PFSK-1 (cell line): ENCODE results near the gene GABRB1.

ENCODE experiments used
- FOXP2 ChIP-seq: optimal IDR thresholded peaks from 2 replicates; pipeline ENCODE3; 2011; ENCODE audit warnings: borderline replicate concordance, control low read depth, inconsistent platforms; ENCODE audit not compliant: insufficient read depth; ENCODE audit errors: extremely low read length, extremely low read depth
- POLR2AphosphoS5 ChIP-seq: IDR thresholded peaks from 2 replicates; pipeline ENCODE4 v1.6.1; 2012; ENCODE audit warnings: low read depth, mild to moderate bottlenecking, control low read depth, low read length, moderate library complexity
- SIN3A ChIP-seq: IDR thresholded peaks from 2 replicates; pipeline ENCODE4 v1.6.1; 2012; ENCODE audit warnings: mild to moderate bottlenecking, low read length, moderate library complexity, borderline replicate concordance; ENCODE audit not compliant: insufficient read depth
- TAF1 ChIP-seq: IDR thresholded peaks from 2 replicates; pipeline ENCODE4 v1.6.1; 2012; ENCODE audit warnings: low read length, control low read depth, borderline replicate concordance; ENCODE audit not compliant: insufficient read depth
- TF ChIP-seq, protein P1 (sequence below), 2 experiments: IDR thresholded peaks; 2 replicates each; pipeline versions ENCODE4 v1.6.1 to v1.8.0; 2011 to 2012; ENCODE audit warnings: low read depth in 2 of 2, low read length in 2 of 2, control low read depth in 1 of 2, inconsistent platforms in 1 of 2, mild to moderate bottlenecking in 1 of 2, moderate library complexity in 1 of 2; ENCODE audit not compliant: insufficient read depth in 1 of 2

Gene GABRB1

DNA sequence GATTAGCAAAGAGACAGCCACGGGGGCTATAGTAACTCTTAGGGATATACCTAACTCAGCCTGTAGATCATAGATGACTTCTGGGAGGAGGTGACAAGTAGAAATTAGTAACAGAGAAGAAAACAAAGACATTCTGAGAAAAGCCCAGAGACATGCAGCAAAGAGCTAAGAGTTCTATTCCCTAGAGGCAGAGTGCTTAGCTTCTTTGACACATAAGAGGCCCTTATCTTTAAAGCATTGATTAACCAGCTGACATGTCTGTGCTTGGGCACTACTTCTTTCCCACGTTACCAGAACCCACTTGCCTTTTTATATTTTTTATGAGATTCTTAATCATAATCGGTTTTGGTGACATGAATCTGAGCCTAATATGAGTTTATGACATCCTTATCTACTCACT lies 179.5 kb downstream of the GABRB1 start:
- TF ChIP-seq SIN3A (no peak), FOXP2 (no peak), TAF1 (no peak), POLR2AphosphoS5 (no peak)
- TF ChIP-seq, protein P1, sequence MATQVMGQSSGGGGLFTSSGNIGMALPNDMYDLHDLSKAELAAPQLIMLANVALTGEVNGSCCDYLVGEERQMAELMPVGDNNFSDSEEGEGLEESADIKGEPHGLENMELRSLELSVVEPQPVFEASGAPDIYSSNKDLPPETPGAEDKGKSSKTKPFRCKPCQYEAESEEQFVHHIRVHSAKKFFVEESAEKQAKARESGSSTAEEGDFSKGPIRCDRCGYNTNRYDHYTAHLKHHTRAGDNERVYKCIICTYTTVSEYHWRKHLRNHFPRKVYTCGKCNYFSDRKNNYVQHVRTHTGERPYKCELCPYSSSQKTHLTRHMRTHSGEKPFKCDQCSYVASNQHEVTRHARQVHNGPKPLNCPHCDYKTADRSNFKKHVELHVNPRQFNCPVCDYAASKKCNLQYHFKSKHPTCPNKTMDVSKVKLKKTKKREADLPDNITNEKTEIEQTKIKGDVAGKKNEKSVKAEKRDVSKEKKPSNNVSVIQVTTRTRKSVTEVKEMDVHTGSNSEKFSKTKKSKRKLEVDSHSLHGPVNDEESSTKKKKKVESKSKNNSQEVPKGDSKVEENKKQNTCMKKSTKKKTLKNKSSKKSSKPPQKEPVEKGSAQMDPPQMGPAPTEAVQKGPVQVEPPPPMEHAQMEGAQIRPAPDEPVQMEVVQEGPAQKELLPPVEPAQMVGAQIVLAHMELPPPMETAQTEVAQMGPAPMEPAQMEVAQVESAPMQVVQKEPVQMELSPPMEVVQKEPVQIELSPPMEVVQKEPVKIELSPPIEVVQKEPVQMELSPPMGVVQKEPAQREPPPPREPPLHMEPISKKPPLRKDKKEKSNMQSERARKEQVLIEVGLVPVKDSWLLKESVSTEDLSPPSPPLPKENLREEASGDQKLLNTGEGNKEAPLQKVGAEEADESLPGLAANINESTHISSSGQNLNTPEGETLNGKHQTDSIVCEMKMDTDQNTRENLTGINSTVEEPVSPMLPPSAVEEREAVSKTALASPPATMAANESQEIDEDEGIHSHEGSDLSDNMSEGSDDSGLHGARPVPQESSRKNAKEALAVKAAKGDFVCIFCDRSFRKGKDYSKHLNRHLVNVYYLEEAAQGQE (IDR thresholded peaks at IDR 0.05; ENCODE audit: insufficient read depth in 1 of 2, low read depth in 2 of 2, low read length in 2 of 2) = no peak

DNA sequence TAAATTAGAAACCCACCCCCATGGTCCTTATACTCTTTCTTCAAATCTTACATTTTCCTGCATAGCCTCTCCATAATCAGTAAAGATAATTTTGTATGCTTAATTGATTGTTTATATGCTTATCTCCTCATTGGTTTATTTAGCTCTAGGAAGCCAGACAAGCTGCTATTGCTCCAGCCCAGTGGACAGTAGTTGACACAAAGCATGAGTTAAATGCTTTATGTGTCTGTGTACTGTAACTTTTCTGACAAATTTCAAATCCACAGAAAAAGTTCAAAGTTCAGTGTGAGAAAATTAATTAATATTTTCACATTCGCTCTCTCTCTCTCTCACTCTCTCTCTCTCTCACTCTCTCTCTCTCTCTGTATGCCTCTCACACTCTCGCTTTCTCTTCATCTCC lies 181.7 kb downstream of the GABRB1 start:
- no peak for TF ChIP-seq SIN3A
- no peak for TF ChIP-seq FOXP2
- no peak for TF ChIP-seq POLR2AphosphoS5
- TF ChIP-seq TAF1 = no peak
- TF ChIP-seq, protein P1 (IDR thresholded peaks at IDR 0.05; ENCODE audit: insufficient read depth in 1 of 2, low read depth in 2 of 2, low read length in 2 of 2) = no peak

DNA sequence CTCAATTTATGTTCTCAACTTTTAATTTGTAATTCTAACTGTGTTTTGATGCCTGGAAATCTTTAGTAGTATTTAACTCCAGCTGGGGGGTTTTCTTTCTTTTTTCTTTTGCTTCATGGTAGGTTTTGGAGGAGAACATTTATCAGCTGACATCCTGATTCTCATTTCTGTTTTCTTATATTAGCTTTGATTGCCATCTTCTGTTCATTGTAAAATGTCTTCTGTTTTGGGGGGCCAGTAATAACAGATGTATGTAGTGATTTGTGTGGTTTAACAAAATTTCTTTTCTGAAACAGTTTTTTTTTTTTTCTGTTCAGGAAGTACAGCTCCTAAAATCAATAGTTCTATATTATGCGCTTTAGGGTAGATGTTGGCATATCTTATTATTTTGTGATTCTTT lies 182.2 kb downstream of the GABRB1 start:
- TF ChIP-seq, protein P1 (IDR thresholded peaks at IDR 0.05; ENCODE audit: insufficient read depth in 1 of 2, low read depth in 2 of 2, low read length in 2 of 2) = no peak
- TF ChIP-seq SIN3A (no peak), FOXP2 (no peak), POLR2AphosphoS5 (no peak), TAF1 (no peak)

DNA sequence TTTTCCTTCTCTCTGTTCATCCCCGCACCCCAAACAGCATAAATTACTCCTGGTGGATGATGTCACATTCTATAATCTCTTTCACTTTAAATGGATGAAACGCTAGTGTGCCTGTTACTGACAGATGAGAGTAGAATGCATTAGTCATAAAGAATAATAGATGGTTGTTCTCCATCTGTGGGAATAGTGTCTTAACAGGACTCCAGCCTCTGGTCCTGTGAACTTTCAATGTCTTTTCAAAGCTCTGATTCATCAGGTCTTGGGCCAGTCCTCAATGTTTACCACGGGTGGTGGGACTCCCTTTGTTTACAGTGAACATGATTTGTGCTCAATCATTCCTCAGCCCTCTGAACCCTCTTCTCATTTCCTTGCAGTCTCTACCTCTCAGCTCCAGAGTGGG lies 182.6 kb downstream of the GABRB1 start:
- TF ChIP-seq TAF1 (no peak), POLR2AphosphoS5 (no peak), SIN3A (no peak), FOXP2 (no peak)
- TF ChIP-seq, protein P1 (IDR thresholded peaks at IDR 0.05; ENCODE audit: insufficient read depth in 1 of 2, low read depth in 2 of 2, low read length in 2 of 2) = no peak

DNA sequence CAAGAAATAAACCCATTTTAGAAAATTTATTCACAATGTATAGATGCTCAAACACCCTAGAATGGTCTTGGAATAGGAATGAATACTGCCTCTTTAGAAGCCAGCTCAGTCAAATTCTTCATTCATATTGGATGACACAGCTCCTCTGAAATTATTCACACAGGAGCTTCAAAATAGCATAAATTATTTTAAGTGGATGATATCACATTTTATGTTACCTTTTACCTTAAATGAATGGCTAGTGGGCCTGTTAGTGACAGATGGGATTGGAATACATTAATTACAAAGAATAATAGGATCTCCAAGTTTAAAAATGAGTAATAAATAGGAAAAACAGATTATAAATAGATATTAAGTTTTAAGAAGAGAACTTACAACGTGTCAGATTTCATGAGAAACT lies 184.4 kb downstream of the GABRB1 start:
- no peak for TF ChIP-seq FOXP2
- TF ChIP-seq TAF1 = no peak
- TF ChIP-seq SIN3A = no peak
- TF ChIP-seq, protein P1 (IDR thresholded peaks at IDR 0.05; ENCODE audit: insufficient read depth in 1 of 2, low read depth in 2 of 2, low read length in 2 of 2) = no peak
- no peak for TF ChIP-seq POLR2AphosphoS5
